HG03342 (cell line): ENCODE measurements around the gene TCERG1L.

ENCODE experiments used
- ATAC-seq: cut with Tn5 transposase; IDR thresholded peaks from one replicate; pipeline ENCODE4 v1.9.1; 2021; ENCODE audit warnings: mild to moderate bottlenecking, moderate library complexity; ENCODE audit not compliant: unreplicated experiment

TCERG1L gene

GRCh38 chr10:131211965-131212619 lies 99.4 kb downstream of the TCERG1L start:
- no peak for ATAC-seq

DNA sequence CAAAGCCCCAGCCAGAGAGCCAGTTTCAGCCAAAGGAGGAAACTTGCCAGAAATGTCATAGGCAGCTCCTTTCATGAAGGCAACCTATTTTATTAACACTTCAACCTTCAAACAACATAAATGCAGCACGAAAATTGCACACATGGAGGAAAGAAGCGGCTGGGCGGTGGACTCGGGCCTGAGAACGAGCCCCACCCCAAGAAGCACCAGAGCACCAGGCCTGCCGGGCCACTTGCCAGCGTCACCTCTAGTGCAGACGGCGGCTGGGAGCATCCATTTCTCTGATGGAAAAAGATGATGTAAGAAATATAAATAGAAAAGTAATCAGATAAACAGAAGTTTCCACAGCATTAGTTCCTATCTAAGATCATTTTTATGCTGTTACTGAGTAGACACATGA lies 100.0 kb downstream of the TCERG1L start:
- ATAC-seq = no peak

- no peak for ATAC-seq
These were observed 100.4 kb downstream of the TCERG1L start for GRCh38 chr10:131211146-131211545.

- no peak for ATAC-seq
These were observed 101.3 kb downstream of the TCERG1L start for GRCh38 chr10:131210181-131210580.

- ATAC-seq = no peak
These were observed 103.7 kb downstream of the TCERG1L start for GRCh38 chr10:131207584-131208532.

DNA sequence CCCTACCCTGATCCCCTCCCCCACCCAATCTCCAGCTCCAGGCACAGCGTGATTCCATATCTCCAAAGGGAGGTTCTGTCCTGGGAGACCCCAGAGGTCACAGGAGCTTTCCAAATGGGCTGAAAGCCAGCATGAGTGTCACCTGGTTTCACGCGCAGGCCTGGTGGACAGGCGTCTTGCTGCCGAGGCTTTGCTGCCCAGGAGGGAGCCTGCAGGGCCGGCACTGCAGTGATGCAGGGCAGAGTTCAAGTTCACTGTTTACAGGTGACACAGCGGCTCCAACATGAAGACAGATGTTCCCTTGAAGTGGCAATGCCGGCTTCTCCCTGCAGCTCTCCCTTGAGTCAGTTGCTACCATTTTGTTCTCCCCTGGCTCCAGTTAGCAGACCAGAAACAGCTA lies 104.3 kb downstream of the TCERG1L start:
- ATAC-seq = no peak

GRCh38 chr10:131206111-131206995 lies 105.2 kb downstream of the TCERG1L start:
- no peak for ATAC-seq

GRCh38 chr10:131205556-131205955 lies 106.0 kb downstream of the TCERG1L start:
- no peak for ATAC-seq

- ATAC-seq = no peak
These were observed 106.9 kb downstream of the TCERG1L start for GRCh38 chr10:131204406-131205152.

- ATAC-seq = no peak
These were observed 107.8 kb downstream of the TCERG1L start for GRCh38 chr10:131203456-131204357.

- ATAC-seq = no peak
These were observed 108.5 kb downstream of the TCERG1L start for GRCh38 chr10:131202990-131203389.

- ATAC-seq = no peak
These were observed 109.6 kb downstream of the TCERG1L start for GRCh38 chr10:131201741-131202515.

GRCh38 chr10:131200856-131201470 lies 110.6 kb downstream of the TCERG1L start:
- ATAC-seq = no peak

GRCh38 chr10:131199646-131200045 lies 111.9 kb downstream of the TCERG1L start:
- no peak for ATAC-seq

GRCh38 chr10:131198843-131199242 lies 112.7 kb downstream of the TCERG1L start:
- no peak for ATAC-seq

DNA sequence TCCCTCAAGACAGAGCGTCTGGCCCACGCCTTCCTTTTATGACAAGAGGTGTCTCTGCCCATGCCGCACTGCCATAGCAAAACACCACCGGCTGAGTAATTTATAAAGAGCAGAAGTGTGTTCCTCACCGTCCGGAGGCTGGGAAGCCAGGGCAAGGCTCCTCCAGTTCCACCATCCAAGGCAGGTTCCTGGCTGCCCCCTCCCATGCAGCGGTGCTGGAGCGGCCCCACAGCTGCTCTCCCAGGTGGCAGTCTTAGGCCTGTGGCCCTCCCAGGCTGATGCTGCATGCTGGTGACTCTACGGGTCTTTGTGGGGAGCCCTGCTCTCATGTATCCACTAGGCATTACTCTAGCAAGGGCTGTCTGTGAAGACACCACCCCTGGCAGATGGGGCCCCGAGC lies 113.1 kb downstream of the TCERG1L start:
- no peak for ATAC-seq

- ATAC-seq = no peak
These were observed 115.2 kb downstream of the TCERG1L start for GRCh38 chr10:131196176-131196885.
